ENCODE results near the gene CDH24.

Gene CDH24

GRCh38 chr14:23035303-23036144 lies 21.8 kb downstream of the CDH24 start:
- H2AFZ ChIP-seq (ENCODE audit: low read length), result peak overlapping the region; percentile 62
- H3K27ac ChIP-seq (ENCODE audit: low read length), result peak overlapping the region; percentile 72; the same call in 1 of the 2 replicates
- H3K4me3 ChIP-seq (ENCODE audit: low read length), result peak overlapping the region; percentile 84; the same call in 1 of the 2 replicates
- no peaks in the 10 kb centered on the region for H3K27me3 ChIP-seq (replicated peaks; ENCODE audit: insufficient read depth, low read length)
- H3K9me3 ChIP-seq (replicated peaks; ENCODE audit: insufficient read depth, low read length), result no peaks in the 10 kb centered on the region
- no peaks in the 10 kb centered on the region for H3K36me3 ChIP-seq (replicated peaks; ENCODE audit: insufficient read depth, low read length)
- H3K4me2 ChIP-seq (ENCODE audit: low read depth, low read length), result peak overlapping the region; percentile 36; the same call in 1 of the 2 replicates
- H3K79me2 ChIP-seq (ENCODE audit: low read length), result peaks cover 17% of the 10 kb centered on the region
- H4K20me1 ChIP-seq (ENCODE audit: insufficient read depth, low read length), result no peaks in the 10 kb centered on the region
- DNase-seq, result no peak
- TF ChIP-seq EZH2phosphoT487 (IDR thresholded peaks at IDR 0.05; ENCODE audit: low read length) (no peak), EZH2 (optimal IDR thresholded peaks at IDR 0.05; ENCODE audit: low read depth, low read length) (no peak), CTCF (IDR thresholded peaks at IDR 0.05; ENCODE audit: low read length) (no peak)
- H3K9me2 ChIP-seq (replicated peaks; ENCODE audit: insufficient read depth, low read length), result no peaks in the 10 kb centered on the region
- peak overlapping the region; percentile 97; the same call in 1 of the 2 replicates for H3K9ac ChIP-seq (ENCODE audit: low read length)
- H3F3A ChIP-seq (ENCODE audit: insufficient read depth, low read length), result no peaks in the 10 kb centered on the region
- no peaks in the 10 kb centered on the region for H3K4me1 ChIP-seq (ENCODE audit: low read length)

- Histone ChIP-seq H4K20me1 (ENCODE audit: insufficient read depth, low read length) (no peaks in the 10 kb centered on the region), H3K27ac (ENCODE audit: low read length) (peak within 1 kb of the TSS; percentile 72), H3K9ac (ENCODE audit: low read length) (peak within 1 kb of the TSS; percentile 97), H3F3A (ENCODE audit: insufficient read depth, low read length) (no peaks in the 10 kb centered on the region), H3K4me3 (ENCODE audit: low read length) (peak within 1 kb of the TSS; percentile 84), H3K36me3 (replicated peaks; ENCODE audit: insufficient read depth, low read length) (no peaks in the 10 kb centered on the region), H3K79me2 (ENCODE audit: low read length) (peaks cover 17% of the 10 kb centered on the region), H3K4me1 (ENCODE audit: low read length) (no peaks in the 10 kb centered on the region), H2AFZ (ENCODE audit: low read length) (peak within 1 kb of the TSS; percentile 62), H3K9me2 (replicated peaks; ENCODE audit: insufficient read depth, low read length) (no peaks in the 10 kb centered on the region), H3K9me3 (replicated peaks; ENCODE audit: insufficient read depth, low read length) (no peaks in the 10 kb centered on the region), H3K4me2 (ENCODE audit: low read depth, low read length) (peak within 1 kb of the TSS; percentile 54), H3K27me3 (replicated peaks; ENCODE audit: insufficient read depth, low read length) (no peaks in the 10 kb centered on the region)
- no peak for TF ChIP-seq CTCF (IDR thresholded peaks at IDR 0.05; ENCODE audit: low read length)
- TF ChIP-seq EZH2 (optimal IDR thresholded peaks at IDR 0.05; ENCODE audit: low read depth, low read length), result no peak
- TF ChIP-seq EZH2phosphoT487 (IDR thresholded peaks at IDR 0.05; ENCODE audit: low read length), result no peak
- peak; percentile 91 for DNase-seq
Observed at GRCh38 chr14:23034498-23035302, 22.6 kb downstream of the CDH24 start, which contains the start of gene PSMB5. TSS of gene PSMB5 (minus strand) at chr14:23034900. CDS start at chr14:23034881, 19 bp downstream.

GRCh38 chr14:23033801-23034497 lies 23.4 kb downstream of the CDH24 start:
- Histone ChIP-seq H3K4me3 (ENCODE audit: low read length) (peak overlapping the region; percentile 84), H3K27me3 (replicated peaks; ENCODE audit: insufficient read depth, low read length) (no peaks in the 10 kb centered on the region), H3K79me2 (ENCODE audit: low read length) (peaks cover 17% of the 10 kb centered on the region), H3K4me1 (ENCODE audit: low read length) (no peaks in the 10 kb centered on the region), H3K4me2 (ENCODE audit: low read depth, low read length) (peak overlapping the region; percentile 54), H3K9ac (ENCODE audit: low read length) (peak overlapping the region; percentile 97), H3K9me2 (replicated peaks; ENCODE audit: insufficient read depth, low read length) (no peaks in the 10 kb centered on the region), H4K20me1 (ENCODE audit: insufficient read depth, low read length) (no peaks in the 10 kb centered on the region), H3K36me3 (replicated peaks; ENCODE audit: insufficient read depth, low read length) (no peaks in the 10 kb centered on the region), H2AFZ (ENCODE audit: low read length) (peak overlapping the region; percentile 62; the same call in 1 of the 2 replicates), H3K9me3 (replicated peaks; ENCODE audit: insufficient read depth, low read length) (no peaks in the 10 kb centered on the region), H3F3A (ENCODE audit: insufficient read depth, low read length) (no peaks in the 10 kb centered on the region), H3K27ac (ENCODE audit: low read length) (peak overlapping the region; percentile 72; the same call in 1 of the 2 replicates)
- TF ChIP-seq EZH2 (optimal IDR thresholded peaks at IDR 0.05; ENCODE audit: low read depth, low read length) (no peak), EZH2phosphoT487 (IDR thresholded peaks at IDR 0.05; ENCODE audit: low read length) (no peak)
- no peak for DNase-seq
